Fibroblast of pulmonary artery (primary cell): Measurements from ENCODE around the gene DHX58.

ENCODE experiments used
- DNase-seq: peaks from one replicate; pipeline ENCODE4 v3.0.0-alpha.2; 2010; ENCODE audit warnings: low read depth
- H3K4me3 ChIP-seq: replicated peaks from 2 replicates; pipeline ENCODE4 v1.5.1; 2011; ENCODE audit warnings: low read depth, mild to moderate bottlenecking, control low read depth, low read length, moderate library complexity
- CTCF ChIP-seq: IDR thresholded peaks from 2 replicates; pipeline ENCODE4 v1.5.1; 2011; ENCODE audit warnings: mild to moderate bottlenecking, control low read depth, low read length, inconsistent platforms; ENCODE audit errors: missing control alignments

Gene DHX58

GRCh38 chr17:42129109-42129837 lies 16.8 kb upstream of the DHX58 start:
- TF ChIP-seq CTCF = no peak
- no peak for DNase-seq
- no peak overlapping the region for H3K4me3 ChIP-seq

- no peak for DNase-seq
- no peak overlapping the region for H3K4me3 ChIP-seq
- TF ChIP-seq CTCF = no peak
Observed at GRCh38 chr17:42127414-42127813, 14.9 kb upstream of the DHX58 start.

GRCh38 chr17:42126836-42127235 lies 14.3 kb upstream of the DHX58 start:
- no peak for TF ChIP-seq CTCF
- no peak for DNase-seq
- H3K4me3 ChIP-seq = no peak overlapping the region

- TF ChIP-seq CTCF = no peak
- H3K4me3 ChIP-seq = no peak overlapping the region
- DNase-seq = no peak
Observed at GRCh38 chr17:42125565-42125964, 13.1 kb upstream of the DHX58 start.

GRCh38 chr17:42124256-42124655 lies 11.7 kb upstream of the DHX58 start:
- no peak overlapping the region for H3K4me3 ChIP-seq
- TF ChIP-seq CTCF = no peak
- no peak for DNase-seq

GRCh38 chr17:42122371-42123303 lies 10.1 kb upstream of the DHX58 start, which contains the start of gene HSPB9:
HSPB9 (plus strand) TSS chr17:42122804; CDS start chr17:42122851, 47 bp downstream.
- no peak for DNase-seq
- TF ChIP-seq CTCF = no peak
- no peak within 1 kb of the TSS for H3K4me3 ChIP-seq
